Measurements from ENCODE around the gene HNRNPR. TPM values are rescaled to one million over a fixed set of nuclear protein-coding genes. Genes with fewer than 3 reads are reported as not detected.
"Not testable (repeated sequence)": the region's sequence is repeated elsewhere in the genome, so short reads cannot be mapped to it uniquely, and the experiment has no call there.

Gene HNRNPR
- total RNA-seq, 1 experiment from 2014 or later, result 152 TPM

DNA sequence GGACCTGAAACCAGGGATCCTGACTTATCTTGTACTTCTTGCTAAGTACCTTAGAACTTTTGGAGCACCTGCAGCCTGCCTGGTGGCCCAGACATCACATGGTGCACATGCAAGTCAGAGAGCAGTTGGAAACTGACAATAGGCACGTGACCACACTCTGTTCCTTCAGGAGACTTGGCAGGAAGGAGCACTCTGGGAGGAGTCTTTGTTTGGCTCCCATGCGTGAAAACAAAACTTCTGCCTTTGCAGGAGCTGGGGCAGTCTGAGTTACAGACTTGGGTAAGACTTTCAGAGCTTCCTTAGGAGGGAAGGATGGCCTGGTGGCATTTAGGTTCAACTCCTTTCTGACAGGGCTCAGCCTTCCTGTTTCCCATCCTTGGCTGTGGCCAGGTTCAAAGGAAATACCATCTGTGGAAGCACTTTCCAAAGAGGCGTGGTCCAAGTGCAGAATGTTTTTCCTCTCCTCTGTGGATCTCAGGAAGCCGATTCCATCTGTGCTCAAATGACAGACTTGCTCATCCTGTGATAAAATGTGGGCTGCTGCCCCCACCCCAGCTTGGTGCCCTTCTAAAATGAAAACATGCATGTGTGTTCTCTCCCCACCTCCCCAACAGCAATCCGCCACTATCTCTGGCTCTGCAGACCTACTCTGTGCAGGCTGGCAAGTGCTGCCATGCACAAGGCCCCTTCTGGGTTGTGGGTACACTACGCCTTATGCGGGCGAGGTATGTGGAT is 39.7 kb upstream of the HNRNPR start:
- DNase-seq (ENCODE audit: unreplicated experiment), result no peak
- Mint-ChIP-seq H3K9me3 (ENCODE audit: unreplicated experiment) (no peaks in the 10 kb centered on the region), H3K4me1 (ENCODE audit: insufficient read depth, unreplicated experiment) (peaks cover 19% of the 10 kb centered on the region), H3K4me3 (ENCODE audit: unreplicated experiment) (no peak overlapping the region), H3K36me3 (ENCODE audit: insufficient read depth, unreplicated experiment) (no peaks in the 10 kb centered on the region), H3K27ac (ENCODE audit: low read depth, unreplicated experiment) (peak overlapping the region; percentile 53), H3K27me3 (ENCODE audit: insufficient read depth, unreplicated experiment) (no peaks in the 10 kb centered on the region)
- POLR2A ChIA-PET, result interaction anchor here (0.7 to 5.3 kb wide), 7 partner anchors 10 to 41 kb away, joined by 3 to 65 read pairs (median 6); partner anchors contain the start of genes HNRNPR and ZNF436
- no peak for TF ChIP-seq CTCF (IDR thresholded peaks at IDR 0.05; ENCODE audit: unreplicated experiment)
- intact Hi-C loops (cut with micrococcal nuclease), result no loop called here
- CTCF ChIA-PET, result interaction anchor here (0.9 kb wide), 1 partner anchor 284 kb away, joined by 3 read pairs; no protein-coding TSS in a partner anchor
- BruUV-seq (replicated peaks), result no TSS peak

DNA sequence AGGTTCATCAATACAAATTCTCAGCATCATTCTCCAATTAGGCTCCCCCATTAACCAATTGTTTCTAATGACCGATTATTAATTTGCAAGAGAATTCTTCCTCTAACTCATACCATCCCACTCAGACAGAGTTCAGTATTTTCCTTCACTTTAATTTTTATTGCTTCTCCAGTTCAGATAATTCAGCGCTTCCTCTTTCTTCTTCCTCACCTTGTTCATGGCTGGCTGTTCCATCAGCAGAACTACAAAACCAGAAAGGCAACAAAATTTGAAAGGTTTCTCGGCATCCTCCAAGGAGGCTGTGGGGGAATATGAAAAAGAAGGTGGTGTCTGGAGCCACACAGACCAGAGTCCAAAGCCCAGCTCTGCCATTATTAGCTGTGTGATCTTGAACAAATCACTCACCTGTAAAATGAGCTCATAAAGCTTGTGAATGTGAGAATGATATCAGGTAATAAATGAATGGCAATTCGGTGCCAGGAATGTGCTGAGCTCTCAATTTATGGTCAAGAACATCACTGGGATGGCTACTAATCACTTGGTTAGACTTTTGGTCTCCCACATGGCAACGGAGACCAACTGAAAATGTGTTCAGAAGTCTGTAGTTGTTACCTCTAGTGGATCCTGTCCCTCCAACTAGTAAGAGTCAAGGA is 37.3 kb upstream of the HNRNPR start:
- intact Hi-C loops (cut with micrococcal nuclease), result no loop called here
- CTCF ChIA-PET, result interaction anchor here (0.6 to 2.6 kb wide), 3 partner anchors 22 to 1442 kb away, joined by 3 to 15 read pairs (median 3); no protein-coding TSS in a partner anchor
- peaks cover 26% of the 10 kb centered on the region for H3K4me1 Mint-ChIP-seq (ENCODE audit: insufficient read depth, unreplicated experiment)
- H3K27me3 Mint-ChIP-seq (ENCODE audit: insufficient read depth, unreplicated experiment), result no peaks in the 10 kb centered on the region
- POLR2A ChIA-PET, result interaction anchor here (1.5 to 2.1 kb wide), 2 partner anchors 13 to 22 kb away, joined by 5 to 17 read pairs; no protein-coding TSS in a partner anchor
- H3K36me3 Mint-ChIP-seq (ENCODE audit: insufficient read depth, unreplicated experiment), result no peaks in the 10 kb centered on the region
- no peak overlapping the region for H3K4me3 Mint-ChIP-seq (ENCODE audit: unreplicated experiment)
- no peak for TF ChIP-seq CTCF (IDR thresholded peaks at IDR 0.05; ENCODE audit: unreplicated experiment)
- peak overlapping the region; percentile 39 for H3K27ac Mint-ChIP-seq (ENCODE audit: low read depth, unreplicated experiment)
- H3K9me3 Mint-ChIP-seq (ENCODE audit: unreplicated experiment), result no peaks in the 10 kb centered on the region
- no TSS peak for BruUV-seq (replicated peaks)
- no peak for DNase-seq (ENCODE audit: unreplicated experiment)

DNA sequence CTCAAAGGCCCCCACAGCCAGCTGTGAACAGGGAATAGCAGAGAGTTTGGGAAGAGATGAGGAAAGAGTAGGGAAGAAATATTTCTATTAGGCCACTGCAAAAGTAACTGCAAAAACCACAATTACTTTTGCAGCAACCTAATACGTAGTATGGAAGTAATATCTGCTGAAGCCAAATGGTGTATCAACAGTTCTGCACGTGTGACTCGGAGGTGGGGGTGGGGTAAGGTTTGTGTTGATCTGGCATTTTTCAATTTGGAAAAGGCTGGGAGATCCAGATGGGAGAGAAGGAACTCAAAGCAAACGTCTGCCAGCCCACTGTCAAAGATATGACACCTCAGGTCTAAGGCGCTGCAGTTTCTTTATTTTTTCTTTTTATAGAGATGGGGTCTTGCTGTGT is 36.6 kb upstream of the HNRNPR start:
- no TSS peak for BruUV-seq (replicated peaks)
- POLR2A ChIA-PET, result interaction anchor here (1.4 to 2.6 kb wide), 3 partner anchors 13 to 36 kb away, joined by 4 to 12 read pairs (median 5); partner anchors contain the start of gene HNRNPR
- H3K4me3 Mint-ChIP-seq (ENCODE audit: unreplicated experiment), result no peak overlapping the region
- H3K4me1 Mint-ChIP-seq (ENCODE audit: insufficient read depth, unreplicated experiment), result peaks cover 26% of the 10 kb centered on the region
- no peak for DNase-seq (ENCODE audit: unreplicated experiment)
- H3K27ac Mint-ChIP-seq (ENCODE audit: low read depth, unreplicated experiment), result peak overlapping the region; percentile 39
- TF ChIP-seq CTCF (IDR thresholded peaks at IDR 0.05; ENCODE audit: unreplicated experiment), result no peak
- no peaks in the 10 kb centered on the region for H3K36me3 Mint-ChIP-seq (ENCODE audit: insufficient read depth, unreplicated experiment)
- intact Hi-C loops (cut with micrococcal nuclease), result no loop called here
- H3K27me3 Mint-ChIP-seq (ENCODE audit: insufficient read depth, unreplicated experiment), result no peaks in the 10 kb centered on the region
- CTCF ChIA-PET, result interaction anchor here (2.6 kb wide), 1 partner anchor 23 kb away, joined by 15 read pairs; no protein-coding TSS in a partner anchor
- H3K9me3 Mint-ChIP-seq (ENCODE audit: unreplicated experiment), result no peaks in the 10 kb centered on the region

- intact Hi-C loops (cut with micrococcal nuclease); H3K9me3 Mint-ChIP-seq (ENCODE audit: unreplicated experiment); DNase-seq (ENCODE audit: unreplicated experiment); H3K4me3 Mint-ChIP-seq (ENCODE audit: unreplicated experiment); H3K36me3 Mint-ChIP-seq (ENCODE audit: insufficient read depth, unreplicated experiment); H3K27ac Mint-ChIP-seq (ENCODE audit: low read depth, unreplicated experiment); BruUV-seq (replicated peaks); H3K27me3 Mint-ChIP-seq (ENCODE audit: insufficient read depth, unreplicated experiment): not testable (repeated sequence)
- H3K4me1 Mint-ChIP-seq (ENCODE audit: insufficient read depth, unreplicated experiment), result peaks cover 26% of the 10 kb centered on the region
- POLR2A ChIA-PET, result interaction anchor here (0.8 to 2.6 kb wide), 4 partner anchors 13 to 61 kb away, joined by 3 to 12 read pairs (median 4); partner anchors contain the start of gene HNRNPR
- CTCF ChIA-PET, result interaction anchor here (0.6 to 2.6 kb wide), 2 partner anchors 23 to 197 kb away, joined by 3 to 15 read pairs; no protein-coding TSS in a partner anchor
Measured at GRCh38 chr1:23380236-23380635, 36.2 kb upstream of the HNRNPR start.

Measured in MCF 10A (cell line).